ENCODE measurements around the gene CCL25. TPM values are rescaled to one million over a fixed set of nuclear protein-coding genes. Genes with fewer than 3 reads are reported as not detected.

CCL25 gene
- total and polyA plus RNA-seq, 8 donors = 5.1 TPM; not detected in 7

DNA sequence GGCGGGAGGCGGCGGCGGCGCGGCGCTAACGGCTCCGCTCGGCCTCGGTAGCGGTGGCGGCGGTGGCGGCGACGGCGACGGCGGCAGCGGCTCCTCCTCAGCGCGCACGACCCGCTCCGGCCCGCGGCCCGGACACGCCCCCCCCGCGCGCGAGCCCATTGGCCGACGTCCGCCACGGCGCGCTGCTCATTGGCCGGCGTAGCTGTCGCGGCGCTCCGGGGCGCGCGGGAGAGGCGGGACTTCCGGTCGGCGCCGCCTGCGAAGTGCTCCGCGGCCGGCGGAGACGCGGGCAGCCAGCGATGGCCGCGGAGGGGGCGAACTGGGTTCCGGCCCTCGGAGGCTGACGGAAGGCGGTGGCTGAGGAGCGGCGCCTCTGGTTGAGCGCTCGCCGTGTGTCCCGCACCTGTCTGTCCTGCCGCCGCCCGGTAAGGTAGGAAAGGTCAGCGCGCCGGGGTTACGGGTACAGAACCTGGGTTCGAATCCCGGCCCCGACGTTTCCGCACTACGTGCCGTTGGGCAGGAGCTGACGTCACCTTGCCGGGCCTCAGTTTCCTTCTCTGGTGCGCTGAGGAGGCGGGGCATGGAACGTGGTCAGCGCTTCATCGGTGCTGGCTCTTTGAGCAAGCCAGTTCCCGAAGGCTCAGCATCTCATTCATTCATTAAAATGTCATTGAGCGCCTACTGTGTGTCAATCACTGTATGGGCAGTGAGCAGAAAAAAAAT lies 46.9 kb upstream of the CCL25 start, which contains the start of gene ELAVL1:
ELAVL1 (minus strand) TSS at position 108 of the 723 bp plus-strand sequence. CDS start 13,826 bp downstream, outside the sequence.
- peaks cover 34 to 54% (median 52%) of the 10 kb centered on the region in 4 donors for H3K4me1 ChIP-seq
- peaks cover 0 to 12% (median 7%) of the 10 kb centered on the region in 4 donors for H3K36me3 ChIP-seq
- H3K27ac ChIP-seq = peak within 1 kb of the TSS; percentile 77 to 95 (median 90)
- peak; percentile 93 to 98 for DNase-seq
- TF ChIP-seq, protein P1, sequence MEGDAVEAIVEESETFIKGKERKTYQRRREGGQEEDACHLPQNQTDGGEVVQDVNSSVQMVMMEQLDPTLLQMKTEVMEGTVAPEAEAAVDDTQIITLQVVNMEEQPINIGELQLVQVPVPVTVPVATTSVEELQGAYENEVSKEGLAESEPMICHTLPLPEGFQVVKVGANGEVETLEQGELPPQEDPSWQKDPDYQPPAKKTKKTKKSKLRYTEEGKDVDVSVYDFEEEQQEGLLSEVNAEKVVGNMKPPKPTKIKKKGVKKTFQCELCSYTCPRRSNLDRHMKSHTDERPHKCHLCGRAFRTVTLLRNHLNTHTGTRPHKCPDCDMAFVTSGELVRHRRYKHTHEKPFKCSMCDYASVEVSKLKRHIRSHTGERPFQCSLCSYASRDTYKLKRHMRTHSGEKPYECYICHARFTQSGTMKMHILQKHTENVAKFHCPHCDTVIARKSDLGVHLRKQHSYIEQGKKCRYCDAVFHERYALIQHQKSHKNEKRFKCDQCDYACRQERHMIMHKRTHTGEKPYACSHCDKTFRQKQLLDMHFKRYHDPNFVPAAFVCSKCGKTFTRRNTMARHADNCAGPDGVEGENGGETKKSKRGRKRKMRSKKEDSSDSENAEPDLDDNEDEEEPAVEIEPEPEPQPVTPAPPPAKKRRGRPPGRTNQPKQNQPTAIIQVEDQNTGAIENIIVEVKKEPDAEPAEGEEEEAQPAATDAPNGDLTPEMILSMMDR (IDR thresholded peaks at IDR 0.05) = no peak
- TF ChIP-seq POLR2A (IDR thresholded peaks at IDR 0.05) (no peak), EP300 (IDR thresholded peaks at IDR 0.05) (no peak), POLR2AphosphoS5 (IDR thresholded peaks at IDR 0.05) (peak in 2 of 3 donors; percentile 51 to 72)
- H3K9me3 ChIP-seq = no peaks in the 10 kb centered on the region
- intact Hi-C loops (cut with DNase I; ENCODE audit: low total_unique reads) = loop anchor here (10.0 kb wide), 1 partner anchor 161 kb away; no protein-coding TSS in a partner anchor
- H3K27me3 ChIP-seq = no peaks in the 10 kb centered on the region
- WGBS, 5 donors = 0 to 3% (median 1%) methylated on average over 10 to 98 of the region's 98 CpGs
- H3K4me3 ChIP-seq = peak within 1 kb of the TSS; percentile 81 to 94 (median 84)

DNA sequence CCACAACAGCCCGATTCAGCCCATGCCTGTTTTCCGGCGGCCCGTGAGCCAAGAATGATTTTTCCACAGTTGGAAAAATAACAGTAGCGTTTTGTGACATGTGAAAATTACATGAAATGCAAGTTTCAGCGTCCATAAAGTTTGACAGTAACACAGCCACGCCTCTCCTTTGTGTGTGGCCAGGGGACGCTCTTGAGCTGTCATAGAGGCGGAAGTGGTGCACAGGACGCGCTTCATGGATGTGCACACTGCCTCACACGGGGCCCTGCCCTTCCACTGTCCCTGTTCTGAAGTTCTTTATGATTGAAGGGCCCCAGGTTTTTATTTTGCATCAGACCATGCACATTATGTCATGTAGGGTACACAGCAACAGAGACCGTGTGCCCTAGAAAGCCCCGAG lies 34.8 kb upstream of the CCL25 start:
- Histone ChIP-seq H3K27me3 (no peaks in the 10 kb centered on the region), H3K4me3 (no peak overlapping the region), H3K36me3 (no peaks in the 10 kb centered on the region), H3K27ac (no peak overlapping the region), H3K9me3 (no peaks in the 10 kb centered on the region), H3K4me1 (no peaks in the 10 kb centered on the region)
- DNase-seq = peak in 1 of 2 donors; percentile 68
- WGBS, 5 donors = 64 to 78% (median 74%) methylated on average over 14 of the region's 14 CpGs
- TF ChIP-seq EP300 (IDR thresholded peaks at IDR 0.05) (no peak), POLR2AphosphoS5 (IDR thresholded peaks at IDR 0.05) (no peak), POLR2A (IDR thresholded peaks at IDR 0.05) (no peak)
- TF ChIP-seq, protein P1 (IDR thresholded peaks at IDR 0.05) = no peak
- intact Hi-C loops (cut with DNase I; ENCODE audit: low total_unique reads) = no loop called here

DNA sequence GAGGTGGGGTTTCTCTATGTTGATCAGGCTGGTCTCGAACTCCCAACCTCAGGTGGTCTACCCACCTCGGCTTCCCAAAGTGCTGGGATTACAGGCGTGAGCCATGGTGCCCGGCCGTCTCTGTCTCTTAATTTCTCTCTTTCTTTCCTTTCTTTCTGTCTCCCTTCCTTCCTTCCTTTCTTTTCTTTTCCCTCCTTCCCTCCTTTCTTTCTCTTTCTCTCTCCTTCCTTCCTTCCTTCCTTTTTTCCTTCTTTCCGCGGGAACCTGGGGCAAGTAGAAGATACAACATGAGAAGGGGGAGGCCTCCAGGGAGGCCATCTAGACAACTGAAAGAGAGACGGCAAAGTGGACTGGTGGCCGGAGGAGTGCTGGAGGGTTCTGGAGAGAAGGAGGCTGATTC lies 31.9 kb upstream of the CCL25 start:
- 85 to 90% (median 89%) methylated on average over 9 of the region's 9 CpGs for WGBS, 5 donors
- H3K4me3 ChIP-seq = no peak overlapping the region
- H3K27ac ChIP-seq = no peak overlapping the region
- no peaks in the 10 kb centered on the region for H3K36me3 ChIP-seq
- intact Hi-C loops (cut with DNase I; ENCODE audit: low total_unique reads) = no loop called here
- no peak for TF ChIP-seq POLR2A (IDR thresholded peaks at IDR 0.05)
- TF ChIP-seq, protein P1 (IDR thresholded peaks at IDR 0.05) = no peak
- TF ChIP-seq EP300 (IDR thresholded peaks at IDR 0.05) = no peak
- no peak for TF ChIP-seq POLR2AphosphoS5 (IDR thresholded peaks at IDR 0.05)
- no peaks in the 10 kb centered on the region for H3K4me1 ChIP-seq
- DNase-seq = no peak
- no peaks in the 10 kb centered on the region for H3K27me3 ChIP-seq
- no peaks in the 10 kb centered on the region for H3K9me3 ChIP-seq

DNA sequence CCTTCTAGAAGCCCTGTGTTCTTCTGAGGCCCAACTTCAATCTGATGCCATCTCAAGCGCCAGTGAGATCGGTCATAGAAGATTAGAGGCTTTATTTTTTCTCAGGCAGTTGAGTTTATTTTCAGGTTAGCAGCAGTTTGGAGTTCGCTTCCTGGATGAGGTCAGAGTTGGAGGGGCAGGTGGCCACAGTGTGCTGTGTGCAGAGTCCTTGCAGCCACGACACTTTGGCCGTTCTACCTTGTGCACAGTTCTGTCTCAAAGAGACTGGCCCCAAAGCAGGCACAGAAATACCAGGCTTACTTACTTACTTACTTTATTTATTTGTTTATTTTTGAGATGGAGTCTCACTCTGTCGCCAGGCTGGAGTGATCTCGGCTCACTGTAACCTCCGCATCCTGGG lies 31.2 kb upstream of the CCL25 start:
- no peak overlapping the region for H3K27ac ChIP-seq
- intact Hi-C loops (cut with DNase I; ENCODE audit: low total_unique reads) = no loop called here
- TF ChIP-seq EP300 (IDR thresholded peaks at IDR 0.05) (no peak), POLR2AphosphoS5 (IDR thresholded peaks at IDR 0.05) (no peak), POLR2A (IDR thresholded peaks at IDR 0.05) (no peak)
- TF ChIP-seq, protein P1 (IDR thresholded peaks at IDR 0.05) = no peak

More for the DNA sequence above, 31.2 kb upstream of the CCL25 start:
- H3K4me1 ChIP-seq = no peaks in the 10 kb centered on the region
- 86 to 95% (median 89%) methylated on average over 8 of the region's 8 CpGs for WGBS, 5 donors
- no peaks in the 10 kb centered on the region for H3K27me3 ChIP-seq
- no peak for DNase-seq
- H3K9me3 ChIP-seq = no peaks in the 10 kb centered on the region
- H3K36me3 ChIP-seq = no peaks in the 10 kb centered on the region
- no peak overlapping the region for H3K4me3 ChIP-seq

Measured in stomach (tissue), 9 donors.